ENCODE measurements around the gene USP6NL.

The USP6NL gene

GRCh38 chr10:11593612-11594011, 17.8 kb downstream of the USP6NL start:
- DNase-seq (ENCODE audit: low read depth in 2 of 2): no peak

- DNase-seq (ENCODE audit: low read depth in 2 of 2): no peak
Observed at GRCh38 chr10:11589738-11590137, 21.7 kb downstream of the USP6NL start.

GRCh38 chr10:11588873-11589574, 22.4 kb downstream of the USP6NL start:
- DNase-seq (ENCODE audit: low read depth in 2 of 2): no peak

GRCh38 chr10:11587722-11588259, 23.7 kb downstream of the USP6NL start:
- DNase-seq (ENCODE audit: low read depth in 2 of 2): no peak

- no peak for DNase-seq (ENCODE audit: low read depth in 2 of 2)
Observed at GRCh38 chr10:11586170-11586569, 25.3 kb downstream of the USP6NL start.

GRCh38 chr10:11581213-11581612, 30.2 kb downstream of the USP6NL start:
- no peak for DNase-seq (ENCODE audit: low read depth in 2 of 2)

GRCh38 chr10:11579885-11580284, 31.6 kb downstream of the USP6NL start:
- DNase-seq (ENCODE audit: low read depth in 2 of 2): no peak

- no peak for DNase-seq (ENCODE audit: low read depth in 2 of 2)
Observed at GRCh38 chr10:11578802-11579255, 32.6 kb downstream of the USP6NL start.

- no peak for DNase-seq (ENCODE audit: low read depth in 2 of 2)
Observed at GRCh38 chr10:11576092-11576809, 35.2 kb downstream of the USP6NL start.

- no peak for DNase-seq (ENCODE audit: low read depth in 2 of 2)
Observed at GRCh38 chr10:11573497-11573896, 38.0 kb downstream of the USP6NL start.

GRCh38 chr10:11570751-11571150, 40.7 kb downstream of the USP6NL start:
- DNase-seq (ENCODE audit: low read depth in 2 of 2): no peak

- DNase-seq (ENCODE audit: low read depth in 2 of 2): no peak
Observed at GRCh38 chr10:11569471-11569870, 42.0 kb downstream of the USP6NL start.

- no peak for DNase-seq (ENCODE audit: low read depth in 2 of 2)
Observed at GRCh38 chr10:11568578-11568977, 42.9 kb downstream of the USP6NL start.

GRCh38 chr10:11564741-11565140, 46.7 kb downstream of the USP6NL start:
- no peak for DNase-seq (ENCODE audit: low read depth in 2 of 2)

- no peak for DNase-seq (ENCODE audit: low read depth in 2 of 2)
Observed at GRCh38 chr10:11563936-11564335, 47.5 kb downstream of the USP6NL start.

GRCh38 chr10:11562888-11563287, 48.6 kb downstream of the USP6NL start:
- DNase-seq (ENCODE audit: low read depth in 2 of 2): no peak

- no peak for DNase-seq (ENCODE audit: low read depth in 2 of 2)
Observed at GRCh38 chr10:11560076-11560709, 51.3 kb downstream of the USP6NL start.

- no peak for DNase-seq (ENCODE audit: low read depth in 2 of 2)
Observed at GRCh38 chr10:11557967-11558366, 53.5 kb downstream of the USP6NL start.

- DNase-seq (ENCODE audit: low read depth in 2 of 2): no peak
Observed at GRCh38 chr10:11557513-11557912, 53.9 kb downstream of the USP6NL start.

GRCh38 chr10:11555556-11555955, 55.9 kb downstream of the USP6NL start:
- DNase-seq (ENCODE audit: low read depth in 2 of 2): no peak

GRCh38 chr10:11553773-11554381, 57.6 kb downstream of the USP6NL start:
- DNase-seq (ENCODE audit: low read depth in 2 of 2): no peak
